GM04503 (cell line): ENCODE measurements around the gene CCDC33.
A peak's percentile ranks its signal among the peaks of the same experiment; 100 is the strongest.

Experiments
- DNase-seq: peaks from one replicate; pipeline ENCODE4 v3.0.0-alpha.2; 2012; ENCODE audit warnings: low read depth

CCDC33 gene

GRCh38 chr15:74208901-74209559, 27.1 kb upstream of the CCDC33 start:
- no peak for DNase-seq

GRCh38 chr15:74209560-74209958, 26.6 kb upstream of the CCDC33 start:
- DNase-seq = no peak

GRCh38 chr15:74209997-74210671, 26.0 kb upstream of the CCDC33 start:
- peak; percentile 51 for DNase-seq

GRCh38 chr15:74210729-74211128, 25.4 kb upstream of the CCDC33 start:
- DNase-seq = no peak

GRCh38 chr15:74211656-74212055, 24.5 kb upstream of the CCDC33 start:
- no peak for DNase-seq

- no peak for DNase-seq
Measured at GRCh38 chr15:74212494-74212893, 23.6 kb upstream of the CCDC33 start.

GRCh38 chr15:74213858-74214284, 22.3 kb upstream of the CCDC33 start:
- DNase-seq = no peak

GRCh38 chr15:74214324-74215021, 21.7 kb upstream of the CCDC33 start:
- no peak for DNase-seq

GRCh38 chr15:74215958-74216357, 20.2 kb upstream of the CCDC33 start:
- DNase-seq = no peak

- no peak for DNase-seq
Measured at GRCh38 chr15:74216949-74217348, 19.2 kb upstream of the CCDC33 start.

GRCh38 chr15:74217907-74218885, 17.9 kb upstream of the CCDC33 start:
- DNase-seq = no peak

GRCh38 chr15:74220475-74221248, 15.5 kb upstream of the CCDC33 start:
- no peak for DNase-seq

- no peak for DNase-seq
Measured at GRCh38 chr15:74221399-74222239, 14.5 kb upstream of the CCDC33 start.

- DNase-seq = no peak
Measured at GRCh38 chr15:74222240-74223119, 13.6 kb upstream of the CCDC33 start.

GRCh38 chr15:74225928-74226327, 10.2 kb upstream of the CCDC33 start:
- no peak for DNase-seq

GRCh38 chr15:74226761-74227540, 9.2 kb upstream of the CCDC33 start:
- DNase-seq = no peak

GRCh38 chr15:74227968-74228722, 8.0 kb upstream of the CCDC33 start:
- DNase-seq = no peak

GRCh38 chr15:74228723-74229081, 7.4 kb upstream of the CCDC33 start:
- no peak for DNase-seq
